ENCODE results near the gene RAB37. TPM values are rescaled to one million over a fixed set of nuclear protein-coding genes. Genes with fewer than 3 reads are reported as not detected.
A peak's percentile ranks its signal among the peaks of the same experiment; 100 is the strongest.

The RAB37 gene
- total RNA-seq, 1 experiment from 2014 or later = 8.9 TPM

DNA sequence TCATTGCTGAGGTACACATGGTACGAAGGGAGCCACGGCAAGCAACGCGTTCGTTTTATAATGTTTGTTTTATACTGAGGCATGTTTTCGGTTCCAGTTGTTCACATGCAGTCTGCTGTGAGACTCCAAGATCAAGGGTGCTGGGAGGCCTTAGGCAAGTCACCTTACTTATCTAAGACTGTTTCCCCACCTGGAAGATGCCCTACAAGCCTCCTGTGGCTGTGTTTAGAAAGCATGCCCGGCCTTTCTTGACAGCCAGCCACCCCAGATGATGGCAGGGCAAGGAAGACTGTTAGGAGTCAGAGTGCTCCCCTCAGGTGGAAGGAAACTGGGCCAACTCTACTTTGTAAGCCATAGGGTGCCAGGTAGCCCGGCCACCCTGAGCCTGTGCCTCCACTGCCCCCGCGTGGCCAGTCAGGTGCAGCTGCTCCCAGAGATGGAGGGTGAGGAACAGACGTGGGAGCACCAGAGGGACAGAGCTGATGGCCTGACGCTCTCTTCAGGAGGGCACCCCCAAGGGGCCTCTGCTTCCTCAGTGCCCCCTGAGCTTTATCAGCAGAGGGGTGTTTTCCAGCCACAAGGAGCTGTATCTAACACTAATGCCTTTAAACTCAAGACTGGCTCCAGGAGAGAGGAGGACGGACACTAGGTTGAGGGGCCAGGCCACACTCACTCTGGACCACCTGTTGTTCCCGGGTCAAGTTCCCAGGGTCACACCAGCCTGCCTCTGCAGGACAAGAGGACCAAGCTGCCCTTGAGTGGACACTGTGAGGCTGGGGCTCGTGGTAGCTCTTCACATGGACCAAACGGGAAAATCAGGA lies 33.7 kb downstream of the RAB37 start (continued):
- TF ChIP-seq ATF6 (CRISPR knock-in tag; IDR thresholded peaks at IDR 0.05) (no peak), ATF1 (CRISPR knock-in tag; IDR thresholded peaks at IDR 0.05) (no peak), USF2 (CRISPR knock-in tag; IDR thresholded peaks at IDR 0.05) (no peak), OVOL2 (CRISPR knock-in tag; IDR thresholded peaks at IDR 0.05; ENCODE audit: borderline replicate concordance) (no peak), FOXP1 (CRISPR knock-in tag; IDR thresholded peaks at IDR 0.05; ENCODE audit: borderline replicate concordance) (no peak), CBFB (CRISPR knock-in tag; IDR thresholded peaks at IDR 0.05; ENCODE audit: low read depth) (no peak), RELA (CRISPR knock-in tag; IDR thresholded peaks at IDR 0.05; ENCODE audit: borderline replicate concordance) (no peak), JUN (CRISPR knock-in tag; IDR thresholded peaks at IDR 0.05) (no peak), SMAD4 (CRISPR knock-in tag; IDR thresholded peaks at IDR 0.05) (no peak), CREM (CRISPR knock-in tag; IDR thresholded peaks at IDR 0.05) (no peak), ERG (CRISPR knock-in tag; IDR thresholded peaks at IDR 0.05) (no peak), NFATC4 (CRISPR knock-in tag; IDR thresholded peaks at IDR 0.05) (no peak), TEAD1 (CRISPR knock-in tag; IDR thresholded peaks at IDR 0.05) (no peak)
- TF ChIP-seq, protein P1, sequence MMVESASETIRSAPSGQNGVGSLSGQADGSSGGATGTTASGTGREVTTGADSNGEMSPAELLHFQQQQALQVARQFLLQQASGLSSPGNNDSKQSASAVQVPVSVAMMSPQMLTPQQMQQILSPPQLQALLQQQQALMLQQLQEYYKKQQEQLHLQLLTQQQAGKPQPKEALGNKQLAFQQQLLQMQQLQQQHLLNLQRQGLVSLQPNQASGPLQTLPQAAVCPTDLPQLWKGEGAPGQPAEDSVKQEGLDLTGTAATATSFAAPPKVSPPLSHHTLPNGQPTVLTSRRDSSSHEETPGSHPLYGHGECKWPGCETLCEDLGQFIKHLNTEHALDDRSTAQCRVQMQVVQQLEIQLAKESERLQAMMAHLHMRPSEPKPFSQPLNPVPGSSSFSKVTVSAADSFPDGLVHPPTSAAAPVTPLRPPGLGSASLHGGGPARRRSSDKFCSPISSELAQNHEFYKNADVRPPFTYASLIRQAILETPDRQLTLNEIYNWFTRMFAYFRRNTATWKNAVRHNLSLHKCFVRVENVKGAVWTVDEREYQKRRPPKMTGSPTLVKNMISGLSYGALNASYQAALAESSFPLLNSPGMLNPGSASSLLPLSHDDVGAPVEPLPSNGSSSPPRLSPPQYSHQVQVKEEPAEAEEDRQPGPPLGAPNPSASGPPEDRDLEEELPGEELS (CRISPR knock-in tag; IDR thresholded peaks at IDR 0.05) = no peak
- TF ChIP-seq, protein P2, sequence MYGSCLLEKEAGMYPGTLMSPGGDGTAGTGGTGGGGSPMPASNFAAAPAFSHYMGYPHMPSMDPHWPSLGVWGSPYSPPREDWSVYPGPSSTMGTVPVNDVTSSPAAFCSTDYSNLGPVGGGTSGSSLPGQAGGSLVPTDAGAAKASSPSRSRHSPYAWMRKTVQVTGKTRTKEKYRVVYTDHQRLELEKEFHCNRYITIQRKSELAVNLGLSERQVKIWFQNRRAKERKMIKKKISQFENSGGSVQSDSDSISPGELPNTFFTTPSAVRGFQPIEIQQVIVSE (CRISPR knock-in tag; IDR thresholded peaks at IDR 0.05; ENCODE audit: borderline replicate concordance) = no peak
- TF ChIP-seq, protein P3, sequence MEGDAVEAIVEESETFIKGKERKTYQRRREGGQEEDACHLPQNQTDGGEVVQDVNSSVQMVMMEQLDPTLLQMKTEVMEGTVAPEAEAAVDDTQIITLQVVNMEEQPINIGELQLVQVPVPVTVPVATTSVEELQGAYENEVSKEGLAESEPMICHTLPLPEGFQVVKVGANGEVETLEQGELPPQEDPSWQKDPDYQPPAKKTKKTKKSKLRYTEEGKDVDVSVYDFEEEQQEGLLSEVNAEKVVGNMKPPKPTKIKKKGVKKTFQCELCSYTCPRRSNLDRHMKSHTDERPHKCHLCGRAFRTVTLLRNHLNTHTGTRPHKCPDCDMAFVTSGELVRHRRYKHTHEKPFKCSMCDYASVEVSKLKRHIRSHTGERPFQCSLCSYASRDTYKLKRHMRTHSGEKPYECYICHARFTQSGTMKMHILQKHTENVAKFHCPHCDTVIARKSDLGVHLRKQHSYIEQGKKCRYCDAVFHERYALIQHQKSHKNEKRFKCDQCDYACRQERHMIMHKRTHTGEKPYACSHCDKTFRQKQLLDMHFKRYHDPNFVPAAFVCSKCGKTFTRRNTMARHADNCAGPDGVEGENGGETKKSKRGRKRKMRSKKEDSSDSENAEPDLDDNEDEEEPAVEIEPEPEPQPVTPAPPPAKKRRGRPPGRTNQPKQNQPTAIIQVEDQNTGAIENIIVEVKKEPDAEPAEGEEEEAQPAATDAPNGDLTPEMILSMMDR (IDR thresholded peaks at IDR 0.05) = peak; percentile 46; the same call in 1 of the 2 replicates
- TF ChIP-seq, protein P4, sequence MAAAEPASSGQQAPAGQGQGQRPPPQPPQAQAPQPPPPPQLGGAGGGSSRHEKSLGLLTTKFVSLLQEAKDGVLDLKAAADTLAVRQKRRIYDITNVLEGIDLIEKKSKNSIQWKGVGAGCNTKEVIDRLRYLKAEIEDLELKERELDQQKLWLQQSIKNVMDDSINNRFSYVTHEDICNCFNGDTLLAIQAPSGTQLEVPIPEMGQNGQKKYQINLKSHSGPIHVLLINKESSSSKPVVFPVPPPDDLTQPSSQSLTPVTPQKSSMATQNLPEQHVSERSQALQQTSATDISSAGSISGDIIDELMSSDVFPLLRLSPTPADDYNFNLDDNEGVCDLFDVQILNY (CRISPR knock-in tag; IDR thresholded peaks at IDR 0.05) = 0 out of 2 replicates have a peak, but pooled peaks have one; percentile 42

Measured in WTC11 (cell line).